ENCODE results near the gene KIF21B. TPM values are rescaled to one million over a fixed set of nuclear protein-coding genes. Genes with fewer than 3 reads are reported as not detected.
A peak's percentile ranks its signal among the peaks of the same experiment; 100 is the strongest.

KIF21B gene
- total and polyA plus RNA-seq, 3 experiments from 2014 or later = 9.9 to 37.6 (median 37.5) TPM

DNA sequence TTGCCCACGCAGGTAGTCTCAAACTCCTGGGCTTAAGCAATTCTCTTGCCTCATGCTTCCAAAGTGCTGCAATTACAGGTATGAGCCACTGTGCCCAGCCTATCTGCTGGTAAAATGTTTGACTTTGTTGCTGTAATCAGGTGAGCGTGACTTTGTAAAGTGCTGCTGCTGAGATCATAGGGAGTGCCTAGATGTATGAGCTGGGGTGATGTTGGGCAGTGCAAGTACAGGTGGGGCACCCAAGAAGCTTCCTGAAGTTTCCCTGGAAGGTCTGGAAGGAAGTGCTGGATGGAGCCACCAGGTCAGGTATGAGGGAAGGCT is 43.1 kb downstream of the KIF21B start:
- H3K9me3 ChIP-seq (ENCODE audit: low read length) = no peaks in the 10 kb centered on the region
- Mint-ChIP-seq H3K4me1 (no peaks in the 10 kb centered on the region), H3K36me3 (peaks cover 13 to 97% (median 13%) of the 10 kb centered on the region in 3 donors), H3K9me3 (peaks cover 0 to 2% (median 0%) of the 10 kb centered on the region in 5 donors), H3K27ac (peak overlapping the region in 4 of 8 donors; percentile 54 to 76 (median 63)), H3K27me3 (no peaks in the 10 kb centered on the region), H3K4me3 (no peak overlapping the region)
- H3K4me3 ChIP-seq (ENCODE audit: low read length) = no peak overlapping the region
- H3K27ac ChIP-seq (ENCODE audit: low read depth, low read length) = no peak overlapping the region
- DNase-seq = no peak
- peaks cover 58% of the 10 kb centered on the region for H3K36me3 ChIP-seq (ENCODE audit: insufficient read depth, low read length)
- H3K4me1 ChIP-seq (ENCODE audit: insufficient read depth, low read length) = no peaks in the 10 kb centered on the region
- ChIA-PET POLR2A (no interaction called here), CTCF (interaction anchor here (0.7 to 5.4 kb wide), 23 partner anchors 9 to 134 kb away, joined by 3 to 63 read pairs (median 6); partner anchors contain the start of gene KIF21B)
- no peaks in the 10 kb centered on the region for H3K27me3 ChIP-seq (ENCODE audit: insufficient read depth, low read length, poor library complexity, severe bottlenecking)

DNA sequence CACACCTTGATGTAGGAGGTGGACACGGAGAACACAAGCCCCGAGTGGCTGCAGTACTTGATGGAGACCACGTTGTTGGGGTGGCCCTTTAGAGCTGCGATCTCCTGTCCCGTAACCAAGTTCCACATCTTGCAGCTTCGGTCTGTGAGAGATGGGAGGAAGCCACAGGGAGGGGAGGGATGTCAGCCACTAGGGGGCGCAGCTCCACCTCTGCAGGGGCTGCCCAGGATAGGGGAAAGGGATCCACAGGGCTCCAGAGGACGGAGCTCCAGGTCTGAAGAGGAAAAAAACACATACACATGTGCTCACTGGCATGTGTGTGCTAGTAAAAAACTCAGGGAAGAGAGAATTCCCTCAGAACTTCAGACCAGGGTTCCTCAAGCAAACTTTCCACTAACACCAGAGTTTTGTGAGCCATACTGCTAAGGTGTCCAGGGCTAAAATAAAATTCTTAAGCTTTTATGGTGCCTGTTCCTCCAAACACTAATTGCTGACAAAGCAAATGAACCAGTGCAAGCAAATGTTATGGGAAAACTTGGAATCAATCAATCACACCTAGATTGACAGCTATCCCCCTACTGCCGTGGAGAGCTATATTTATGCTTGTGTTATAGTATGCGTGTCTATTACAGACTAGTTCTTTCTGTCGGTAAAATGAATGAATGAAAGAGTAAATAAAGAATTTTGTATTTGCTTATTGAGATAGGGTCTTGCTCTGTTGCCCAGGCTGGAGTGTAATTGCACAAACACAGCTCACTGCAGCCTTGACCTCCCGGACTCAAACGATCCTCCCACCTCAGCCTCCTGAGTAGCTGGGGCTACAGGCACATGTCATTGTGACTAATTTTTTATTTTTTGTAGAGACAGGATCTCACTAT is 43.7 kb downstream of the KIF21B start:
- peak overlapping the region in 3 of 8 donors; percentile 6 to 58 (median 54) for H3K27ac Mint-ChIP-seq

DNA sequence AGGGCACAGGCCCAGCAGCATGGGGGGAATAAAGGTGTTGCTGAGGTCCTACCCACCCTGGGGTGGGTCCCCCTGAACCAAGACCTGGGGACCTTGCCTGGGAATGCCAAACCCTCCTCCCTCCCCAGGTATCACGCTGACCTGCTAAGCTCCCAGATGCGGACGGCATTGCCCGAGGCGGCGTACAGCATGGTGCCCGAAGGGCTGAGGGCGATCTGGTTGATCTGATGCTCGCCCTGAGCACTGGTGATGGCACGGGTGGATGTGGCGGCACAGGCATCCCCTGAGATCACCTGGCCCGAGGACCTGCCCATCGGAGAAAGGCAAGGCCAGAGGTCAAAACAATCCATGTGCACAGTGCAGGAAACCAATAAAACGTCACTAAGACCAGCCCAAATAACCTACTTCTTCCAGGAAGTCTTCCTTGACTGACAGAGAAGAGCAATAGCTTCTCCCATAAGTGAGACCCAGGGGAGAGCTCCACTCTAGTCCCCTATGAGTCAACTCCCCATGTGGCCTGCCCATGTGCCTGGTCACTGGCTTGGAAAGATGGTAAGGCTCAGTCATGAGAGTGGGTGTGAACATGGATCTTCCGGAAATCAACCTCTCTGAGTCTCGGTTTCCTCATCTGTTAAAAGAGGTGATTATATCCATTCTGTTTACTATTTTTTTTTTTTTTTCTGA is 46.3 kb downstream of the KIF21B start:
- no peaks in the 10 kb centered on the region for H3K4me1 Mint-ChIP-seq
- POLR2A ChIA-PET = no interaction called here
- Histone ChIP-seq H3K27me3 (ENCODE audit: insufficient read depth, low read length, poor library complexity, severe bottlenecking) (no peaks in the 10 kb centered on the region), H3K27ac (ENCODE audit: low read depth, low read length) (no peak overlapping the region), H3K4me3 (ENCODE audit: low read length) (no peak overlapping the region), H3K9me3 (ENCODE audit: low read length) (no peaks in the 10 kb centered on the region), H3K36me3 (ENCODE audit: insufficient read depth, low read length) (peaks cover 50% of the 10 kb centered on the region), H3K4me1 (ENCODE audit: insufficient read depth, low read length) (no peaks in the 10 kb centered on the region)
- DNase-seq = no peak
- CTCF ChIA-PET = interaction anchor here (0.7 to 5.4 kb wide), 4 partner anchors 26 to 71 kb away, joined by 3 to 63 read pairs (median 20); partner anchors contain the start of gene KIF21B
- H3K4me3 Mint-ChIP-seq = no peak overlapping the region
- peaks cover 13 to 96% (median 13%) of the 10 kb centered on the region in 3 donors for H3K36me3 Mint-ChIP-seq
- H3K27ac Mint-ChIP-seq = peak overlapping the region in 1 of 8 donors; percentile 68
- peaks cover 0 to 2% (median 0%) of the 10 kb centered on the region in 5 donors for H3K9me3 Mint-ChIP-seq
- no peaks in the 10 kb centered on the region for H3K27me3 Mint-ChIP-seq

More for the DNA sequence above, 43.7 kb downstream of the KIF21B start:
- Histone ChIP-seq H3K4me1 (ENCODE audit: insufficient read depth, low read length) (no peaks in the 10 kb centered on the region), H3K27ac (ENCODE audit: low read depth, low read length) (no peak overlapping the region), H3K27me3 (ENCODE audit: insufficient read depth, low read length, poor library complexity, severe bottlenecking) (no peaks in the 10 kb centered on the region), H3K36me3 (ENCODE audit: insufficient read depth, low read length) (peaks cover 64% of the 10 kb centered on the region), H3K4me3 (ENCODE audit: low read length) (no peak overlapping the region), H3K9me3 (ENCODE audit: low read length) (no peaks in the 10 kb centered on the region)
- peaks cover 0 to 2% (median 0%) of the 10 kb centered on the region in 5 donors for H3K9me3 Mint-ChIP-seq
- H3K4me3 Mint-ChIP-seq = no peak overlapping the region
- no peaks in the 10 kb centered on the region for H3K27me3 Mint-ChIP-seq
- H3K36me3 Mint-ChIP-seq = peaks cover 13 to 97% (median 14%) of the 10 kb centered on the region in 3 donors
- peak; percentile 36 to 75 (median 50) for DNase-seq
- ChIA-PET POLR2A (no interaction called here), CTCF (interaction anchor here (0.7 to 5.4 kb wide), 25 partner anchors 9 to 134 kb away, joined by 3 to 63 read pairs (median 5); partner anchors contain the start of gene KIF21B)
- H3K4me1 Mint-ChIP-seq = no peaks in the 10 kb centered on the region

DNA sequence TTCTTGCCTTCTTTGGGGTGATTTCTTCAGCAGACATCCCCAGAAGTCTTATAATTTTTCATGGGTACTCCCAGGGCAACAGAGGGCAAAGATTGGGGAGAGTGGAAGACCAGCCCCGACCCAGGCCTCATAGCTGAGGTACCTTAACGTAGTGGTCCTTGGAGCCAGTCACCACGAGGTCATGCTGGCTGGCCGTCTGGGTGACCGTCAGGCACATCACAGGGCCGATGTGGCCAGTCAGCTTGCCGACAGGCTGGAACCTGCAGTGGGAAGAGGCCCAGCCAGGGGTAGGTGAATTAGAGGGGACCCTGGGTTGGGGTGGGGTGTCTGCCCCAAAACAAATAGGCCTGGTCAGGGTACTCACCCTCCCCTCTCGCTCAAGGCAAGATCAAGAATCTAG is 46.9 kb downstream of the KIF21B start:
- no peak overlapping the region for H3K4me3 ChIP-seq (ENCODE audit: low read length)
- Mint-ChIP-seq H3K36me3 (peaks cover 13 to 93% (median 13%) of the 10 kb centered on the region in 3 donors), H3K9me3 (peaks cover 0 to 2% (median 0%) of the 10 kb centered on the region in 5 donors), H3K27me3 (no peaks in the 10 kb centered on the region), H3K4me1 (no peaks in the 10 kb centered on the region), H3K4me3 (no peak overlapping the region), H3K27ac (peak overlapping the region in 3 of 8 donors; percentile 12 to 82 (median 43))
- H3K9me3 ChIP-seq (ENCODE audit: low read length) = no peaks in the 10 kb centered on the region
- no peaks in the 10 kb centered on the region for H3K4me1 ChIP-seq (ENCODE audit: insufficient read depth, low read length)
- DNase-seq = no peak
- no peak overlapping the region for H3K27ac ChIP-seq (ENCODE audit: low read depth, low read length)
- peaks cover 50% of the 10 kb centered on the region for H3K36me3 ChIP-seq (ENCODE audit: insufficient read depth, low read length)
- no peaks in the 10 kb centered on the region for H3K27me3 ChIP-seq (ENCODE audit: insufficient read depth, low read length, poor library complexity, severe bottlenecking)
- ChIA-PET CTCF (interaction anchor here (1.0 to 2.9 kb wide), 2 partner anchors 66 to 72 kb away, joined by 3 to 12 read pairs; no protein-coding TSS in a partner anchor), POLR2A (no interaction called here)

DNA sequence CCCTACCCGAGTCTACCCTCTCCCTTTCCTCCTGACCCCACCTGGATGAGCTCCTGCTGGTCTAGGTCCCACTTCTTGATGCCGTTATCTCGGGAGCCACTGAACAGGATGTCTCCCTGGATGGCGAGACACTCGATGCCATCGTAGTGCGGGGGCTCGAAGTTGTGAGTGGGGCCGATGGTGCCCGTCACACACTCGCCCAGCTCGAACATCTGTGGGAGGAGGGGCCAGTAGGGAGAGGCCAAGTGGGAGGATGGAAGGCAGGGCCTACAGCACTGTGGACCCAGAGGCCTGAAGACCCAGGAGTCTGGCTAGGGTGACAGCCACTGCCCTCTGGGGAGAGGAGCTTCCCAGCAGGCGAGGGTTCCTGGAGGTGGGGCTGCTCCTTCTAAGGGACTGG is 48.1 kb downstream of the KIF21B start:
- no peak for DNase-seq
- ChIA-PET POLR2A (interaction anchor here (1.1 kb wide), 1 partner anchor 44 kb away, joined by 3 read pairs; no protein-coding TSS in a partner anchor), CTCF (interaction anchor here (1.0 to 2.9 kb wide), 3 partner anchors 45 to 73 kb away, joined by 4 to 12 read pairs (median 4); no protein-coding TSS in a partner anchor)
- H3K27me3 Mint-ChIP-seq = no peaks in the 10 kb centered on the region
- H3K36me3 Mint-ChIP-seq = peaks cover 12 to 90% (median 13%) of the 10 kb centered on the region in 3 donors
- no peak overlapping the region for H3K27ac ChIP-seq (ENCODE audit: low read depth, low read length)
- H3K4me1 Mint-ChIP-seq = peaks cover 0 to 4% (median 3%) of the 10 kb centered on the region in 3 donors
- no peaks in the 10 kb centered on the region for H3K27me3 ChIP-seq (ENCODE audit: insufficient read depth, low read length, poor library complexity, severe bottlenecking)
- H3K4me1 ChIP-seq (ENCODE audit: insufficient read depth, low read length) = no peaks in the 10 kb centered on the region
- no peak overlapping the region for H3K27ac Mint-ChIP-seq
- H3K36me3 ChIP-seq (ENCODE audit: insufficient read depth, low read length) = peaks cover 44% of the 10 kb centered on the region
- no peak overlapping the region for H3K4me3 ChIP-seq (ENCODE audit: low read length)
- H3K9me3 ChIP-seq (ENCODE audit: low read length) = no peaks in the 10 kb centered on the region
- peaks cover 0 to 2% (median 0%) of the 10 kb centered on the region in 5 donors for H3K9me3 Mint-ChIP-seq
- no peak overlapping the region for H3K4me3 Mint-ChIP-seq

DNA sequence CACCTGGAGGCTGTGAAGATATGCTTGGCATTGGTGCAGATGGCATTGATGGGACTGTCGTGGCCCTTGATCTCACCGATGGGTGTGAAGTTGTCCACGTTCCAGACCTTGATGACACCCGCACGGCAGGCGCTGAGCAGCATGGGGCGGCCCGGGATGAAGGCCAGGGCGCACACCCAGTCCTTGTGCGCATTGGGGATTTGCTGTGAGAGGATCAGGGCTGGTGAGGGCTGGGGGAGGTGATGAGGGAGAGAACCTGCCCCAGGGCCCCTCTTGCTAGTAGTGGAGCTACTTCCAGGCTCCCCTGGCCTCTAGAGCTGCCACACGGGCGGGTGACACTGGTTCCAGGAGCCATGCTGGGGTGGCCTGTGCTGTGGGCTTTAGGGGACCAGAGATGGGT is 48.8 kb downstream of the KIF21B start:
- H3K36me3 Mint-ChIP-seq = peaks cover 6 to 90% (median 8%) of the 10 kb centered on the region in 3 donors
- ChIA-PET POLR2A (interaction anchor here (1.1 kb wide), 1 partner anchor 45 kb away, joined by 3 read pairs; no protein-coding TSS in a partner anchor), CTCF (interaction anchor here (1.0 to 2.9 kb wide), 3 partner anchors 45 to 74 kb away, joined by 4 to 12 read pairs (median 4); no protein-coding TSS in a partner anchor)
- no peaks in the 10 kb centered on the region for H3K27me3 Mint-ChIP-seq
- no peaks in the 10 kb centered on the region for H3K4me1 ChIP-seq (ENCODE audit: insufficient read depth, low read length)
- no peak overlapping the region for H3K4me3 Mint-ChIP-seq
- H3K27ac ChIP-seq (ENCODE audit: low read depth, low read length) = no peak overlapping the region
- no peak for DNase-seq
- H3K9me3 ChIP-seq (ENCODE audit: low read length) = no peaks in the 10 kb centered on the region
- H3K27ac Mint-ChIP-seq = peak overlapping the region in 1 of 8 donors; percentile 74
- peaks cover 41% of the 10 kb centered on the region for H3K36me3 ChIP-seq (ENCODE audit: insufficient read depth, low read length)
- H3K4me3 ChIP-seq (ENCODE audit: low read length) = no peak overlapping the region
- H3K9me3 Mint-ChIP-seq = peaks cover 0 to 2% (median 0%) of the 10 kb centered on the region in 5 donors
- H3K27me3 ChIP-seq (ENCODE audit: insufficient read depth, low read length, poor library complexity, severe bottlenecking) = no peaks in the 10 kb centered on the region
- H3K4me1 Mint-ChIP-seq = peaks cover 3 to 10% (median 3%) of the 10 kb centered on the region in 3 donors

DNA sequence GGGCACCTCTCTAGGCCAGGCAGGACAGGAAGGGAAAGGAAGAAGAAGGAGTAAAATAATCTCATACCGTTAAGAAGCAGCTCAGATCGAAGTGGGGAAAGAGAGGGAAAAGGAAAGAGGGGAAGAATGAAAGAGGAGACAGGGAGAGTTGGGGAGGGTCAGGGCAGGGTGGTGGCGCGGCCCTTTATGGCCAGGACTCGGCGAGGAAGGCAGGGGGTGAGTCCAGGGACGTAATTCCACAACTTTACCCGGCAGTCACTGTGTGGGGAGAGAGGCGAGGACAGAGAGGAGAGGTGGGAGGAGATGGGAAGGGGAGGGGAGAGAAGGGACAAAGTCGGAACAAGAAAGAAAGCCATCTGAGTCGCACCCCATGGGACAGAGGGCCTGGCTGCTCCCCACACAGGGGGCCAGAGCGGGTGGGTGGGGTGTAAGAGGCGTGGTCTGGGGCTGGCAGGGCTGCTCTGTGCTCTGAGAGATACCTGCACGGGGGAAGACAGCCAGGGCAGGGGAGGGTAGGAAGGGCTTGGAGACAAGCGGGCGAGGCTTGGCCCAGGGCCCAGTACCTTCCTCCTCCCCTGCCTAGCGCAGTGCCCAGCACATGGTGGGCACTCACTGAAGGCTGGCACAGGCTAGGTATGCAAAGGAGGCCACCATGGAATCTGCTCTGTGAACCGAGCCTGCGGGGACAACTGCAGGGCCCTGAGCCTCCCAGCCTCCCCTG is 49.4 kb downstream of the KIF21B start:
- Mint-ChIP-seq H3K4me1 (peaks cover 3 to 15% (median 8%) of the 10 kb centered on the region in 3 donors), H3K36me3 (peaks cover 4 to 90% (median 8%) of the 10 kb centered on the region in 3 donors), H3K4me3 (no peak overlapping the region), H3K9me3 (peaks cover 0 to 2% (median 0%) of the 10 kb centered on the region in 5 donors), H3K27ac (peak overlapping the region in 5 of 8 donors; percentile 38 to 74 (median 54)), H3K27me3 (no peaks in the 10 kb centered on the region)
- Histone ChIP-seq H3K27ac (ENCODE audit: low read depth, low read length) (no peak overlapping the region), H3K4me3 (ENCODE audit: low read length) (no peak overlapping the region), H3K27me3 (ENCODE audit: insufficient read depth, low read length, poor library complexity, severe bottlenecking) (no peaks in the 10 kb centered on the region), H3K9me3 (ENCODE audit: low read length) (no peaks in the 10 kb centered on the region), H3K4me1 (ENCODE audit: insufficient read depth, low read length) (no peaks in the 10 kb centered on the region), H3K36me3 (ENCODE audit: insufficient read depth, low read length) (peaks cover 35% of the 10 kb centered on the region)
- DNase-seq = no peak
- ChIA-PET POLR2A (interaction anchor here (1.1 kb wide), 1 partner anchor 46 kb away, joined by 3 read pairs; no protein-coding TSS in a partner anchor), CTCF (interaction anchor here (2.9 to 4.6 kb wide), 5 partner anchors 9 to 140 kb away, joined by 7 to 160 read pairs (median 33); partner anchors contain the start of gene KIF21B)
